ENCODE measurements around the gene DPYSL4. TPM values are rescaled to one million over a fixed set of nuclear protein-coding genes. Genes with fewer than 3 reads are reported as not detected.

DPYSL4 gene
- total RNA-seq, 1 experiment from 2014 or later, result 19.6 TPM

- DNase-seq (ENCODE audit: low spot score), result no peak
Measured at GRCh38 chr10:132241086-132241485, 54.3 kb downstream of the DPYSL4 start.

DNA sequence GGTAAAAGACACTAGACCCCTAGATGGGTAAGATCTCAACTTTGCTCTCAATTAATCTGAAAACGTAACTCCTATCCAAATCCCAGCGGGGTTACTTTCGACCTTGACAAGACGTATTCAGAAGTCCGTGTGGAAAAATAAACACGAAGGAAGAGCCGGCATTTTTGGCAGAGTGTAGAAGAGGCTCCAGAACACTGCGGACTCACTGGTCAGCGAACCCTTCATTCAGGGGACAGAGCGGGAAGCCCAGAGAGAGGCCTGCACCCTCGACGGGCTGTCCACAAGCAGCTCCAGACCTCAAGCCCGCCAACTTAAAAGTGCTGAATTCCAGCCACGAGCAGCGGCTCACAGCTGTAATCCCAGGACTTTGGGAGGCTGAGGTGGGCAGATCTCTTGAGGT lies 54.7 kb downstream of the DPYSL4 start:
- DNase-seq (ENCODE audit: low spot score), result no peak

DNA sequence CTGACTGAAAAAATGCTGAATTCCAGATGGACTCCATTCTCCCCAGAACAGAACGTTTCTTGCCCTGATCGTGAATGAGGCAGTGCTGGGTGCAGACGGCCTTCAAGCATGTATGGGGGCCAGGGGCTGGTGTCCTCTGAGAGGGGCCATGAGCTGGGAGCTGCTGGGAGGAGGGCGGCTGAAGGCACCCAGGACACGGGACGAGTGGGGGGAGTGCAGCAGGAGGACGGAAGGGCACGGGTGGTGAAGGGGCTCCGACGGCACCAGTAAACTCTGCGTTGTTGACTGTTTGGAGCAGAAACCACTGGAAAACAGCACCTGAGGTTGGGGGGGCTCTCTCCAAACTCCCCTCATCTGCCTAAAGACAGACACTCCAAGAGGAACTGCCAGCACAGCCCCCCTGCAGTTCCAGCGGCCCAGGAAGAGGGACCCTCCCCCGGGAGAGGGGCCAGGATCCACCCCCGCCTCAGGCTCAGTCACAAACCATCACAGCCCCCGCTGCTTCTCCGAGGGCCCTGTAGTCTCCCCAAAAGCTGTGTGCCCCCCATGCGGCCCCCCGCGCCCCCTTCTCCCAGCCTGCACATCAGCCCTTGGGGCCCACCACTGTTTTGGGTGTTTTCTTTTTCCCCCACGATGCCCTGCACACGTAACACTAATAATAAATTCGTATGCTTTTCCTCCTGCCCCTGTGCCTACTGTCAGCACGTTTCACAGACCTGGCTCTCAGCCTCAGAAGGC lies 55.5 kb downstream of the DPYSL4 start:
- no peak for DNase-seq (ENCODE audit: low spot score)

GRCh38 chr10:132243141-132243540 lies 56.4 kb downstream of the DPYSL4 start:
- DNase-seq (ENCODE audit: low spot score), result no peak

GRCh38 chr10:132243626-132244025 lies 56.9 kb downstream of the DPYSL4 start:
- no peak for DNase-seq (ENCODE audit: low spot score)

DNA sequence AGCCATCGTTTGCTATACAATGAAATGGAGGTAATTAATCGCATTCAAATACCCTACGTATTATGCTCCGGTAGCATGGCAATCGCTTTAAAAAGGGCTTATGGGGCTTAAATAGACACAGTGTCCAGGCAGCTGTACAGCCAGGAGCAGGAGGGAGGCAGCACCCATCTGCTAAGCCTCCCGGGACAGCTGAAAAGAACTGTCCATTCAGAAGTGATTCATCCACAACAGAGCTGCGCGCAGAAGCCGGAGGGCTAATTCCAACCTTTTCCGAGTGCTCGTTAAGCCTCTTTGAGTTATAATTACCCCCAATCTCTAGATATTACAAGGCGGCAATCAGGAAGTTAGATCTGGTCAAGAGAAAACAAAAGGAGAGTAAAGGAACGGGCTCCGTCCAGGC lies 58.3 kb downstream of the DPYSL4 start:
- DNase-seq (ENCODE audit: low spot score), result no peak

DNA sequence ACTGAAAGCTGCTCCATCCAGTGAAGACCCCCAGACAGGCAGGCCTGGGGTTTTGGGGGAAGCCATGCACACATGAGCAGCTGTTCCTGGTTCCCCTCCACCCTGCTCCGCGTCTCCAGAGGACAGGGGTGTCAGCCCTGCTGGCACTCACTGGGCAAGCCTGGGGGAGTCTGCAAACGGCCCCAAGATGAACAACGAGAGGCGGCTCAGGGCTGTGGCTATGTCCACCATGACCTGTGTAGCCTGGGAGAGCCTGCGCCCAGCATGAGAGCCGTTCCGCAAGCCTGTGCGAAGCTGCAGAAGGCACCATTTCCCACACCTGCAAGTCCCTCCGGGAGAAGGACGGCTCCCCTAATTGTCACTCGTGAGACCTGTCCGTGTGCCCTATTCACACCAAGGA lies 59.5 kb downstream of the DPYSL4 start:
- DNase-seq (ENCODE audit: low spot score), result no peak

DNA sequence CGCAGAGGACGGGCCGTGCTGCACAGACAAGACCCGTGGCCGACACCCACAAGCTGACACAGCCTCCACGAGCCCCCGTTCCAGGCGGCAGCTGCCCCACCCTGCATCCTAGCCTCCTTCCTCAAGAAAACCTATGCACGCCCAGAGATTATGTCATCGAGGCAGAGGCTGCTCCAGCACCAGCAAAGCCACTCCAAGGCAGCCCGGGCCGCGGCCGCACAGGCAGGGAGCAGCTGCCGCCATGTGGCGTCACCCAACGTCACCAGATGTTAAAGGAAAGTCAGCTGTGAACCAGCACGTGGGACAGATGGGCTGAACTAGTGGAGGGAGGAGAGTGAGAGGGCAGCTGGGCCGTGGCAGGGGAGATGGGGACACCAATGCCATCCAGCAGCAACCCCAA lies 61.2 kb downstream of the DPYSL4 start:
- DNase-seq (ENCODE audit: low spot score), result no peak

DNA sequence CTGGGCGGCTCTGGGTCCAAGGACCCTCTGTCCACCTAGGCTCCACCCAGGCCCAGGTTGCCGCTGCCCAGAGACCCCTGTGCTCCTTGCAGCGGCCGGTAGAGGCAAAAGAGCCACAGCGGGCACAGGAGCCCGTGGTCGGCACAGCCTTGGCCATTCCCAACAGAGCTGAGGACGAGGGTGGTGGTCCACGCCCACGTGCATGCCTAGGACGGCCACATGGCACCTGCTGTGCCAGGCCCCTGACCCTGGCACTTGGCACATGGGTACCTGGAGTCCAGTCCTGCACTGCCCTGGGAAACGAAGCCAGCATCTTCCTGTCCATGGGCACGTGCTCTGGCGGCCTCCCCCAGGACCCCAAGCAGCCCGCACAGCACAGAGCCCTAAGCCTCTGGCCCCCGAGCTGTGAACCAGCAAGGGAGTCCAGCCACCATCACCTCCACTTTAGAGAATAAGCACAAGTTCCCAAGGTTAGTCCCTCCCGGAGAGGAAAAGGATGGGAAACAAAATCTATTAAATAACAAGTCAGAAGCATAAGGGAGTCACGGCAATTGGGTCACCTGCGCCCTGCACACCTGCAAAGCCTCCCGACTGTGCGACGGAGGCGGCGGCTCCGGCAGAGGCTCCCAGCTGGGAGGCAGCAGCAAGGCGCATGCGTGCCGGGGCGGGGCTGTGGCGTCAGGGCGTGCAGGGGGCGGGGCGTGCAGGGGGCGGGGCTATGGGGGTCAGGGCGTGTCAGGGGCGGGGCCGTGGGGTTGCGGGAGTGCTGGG lies 61.9 kb downstream of the DPYSL4 start:
- DNase-seq (ENCODE audit: low spot score), result no peak

GRCh38 chr10:132249226-132249724 lies 62.5 kb downstream of the DPYSL4 start:
- no peak for DNase-seq (ENCODE audit: low spot score)

GRCh38 chr10:132249824-132250375 lies 63.2 kb downstream of the DPYSL4 start:
- no peak for DNase-seq (ENCODE audit: low spot score)

GRCh38 chr10:132250481-132251475 lies 64.0 kb downstream of the DPYSL4 start:
- no peak for DNase-seq (ENCODE audit: low spot score)

GRCh38 chr10:132251928-132252327 lies 65.2 kb downstream of the DPYSL4 start:
- no peak for DNase-seq (ENCODE audit: low spot score)

DNA sequence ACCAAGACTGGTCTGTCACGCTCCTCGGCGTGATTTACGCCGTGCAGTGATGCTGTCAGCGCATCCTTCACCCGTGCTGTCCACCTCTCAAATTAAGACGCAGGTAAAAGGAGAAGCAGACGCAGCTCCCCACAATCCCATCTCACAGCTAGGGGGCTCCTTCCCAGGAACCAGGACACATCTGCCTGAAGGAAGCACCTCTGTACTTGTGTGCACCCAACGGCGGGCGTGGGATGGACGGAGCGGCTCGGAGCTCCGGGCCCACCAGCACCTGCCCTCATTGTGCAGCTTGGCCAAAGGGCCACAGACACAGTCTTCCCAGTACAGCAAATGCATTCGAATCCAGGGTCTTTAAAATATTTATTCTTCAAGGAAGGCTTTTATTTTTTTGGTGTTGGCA lies 65.7 kb downstream of the DPYSL4 start:
- no peak for DNase-seq (ENCODE audit: low spot score)

- no peak for DNase-seq (ENCODE audit: low spot score)
Measured at GRCh38 chr10:132253092-132253687, 66.4 kb downstream of the DPYSL4 start.

- DNase-seq (ENCODE audit: low spot score), result no peak
Measured at GRCh38 chr10:132254841-132255240, 68.1 kb downstream of the DPYSL4 start.

Other genes starting within 250 kb of the DPYSL4 start
- gene BNIP3, start 205.0 kb upstream of the DPYSL4 start, total RNA-seq (2014; rRNA removed; shearing (Covaris generic)), result 192 and 240 TPM in 2 replicates
- gene JAKMIP3, start 121.0 kb upstream of the DPYSL4 start, total RNA-seq (2014; rRNA removed; shearing (Covaris generic)), result 0.43 and 0.81 TPM in 2 replicates
- 13.8 and 22.2 TPM in 2 replicates for gene STK32C, start 121.0 kb downstream of the DPYSL4 start, total RNA-seq (2014; rRNA removed; shearing (Covaris generic))
- 4.7 and 7.9 TPM in 2 replicates for gene LRRC27, start 145.2 kb downstream of the DPYSL4 start, total RNA-seq (2014; rRNA removed; shearing (Covaris generic))
- 2.2 and 6.2 TPM in 2 replicates for gene PWWP2B, start 210.3 kb downstream of the DPYSL4 start, total RNA-seq (2014; rRNA removed; shearing (Covaris generic))